Esophagus muscularis mucosa (tissue), 4 donors: Measurements from ENCODE around the gene GDF10. TPM values are rescaled to one million over a fixed set of nuclear protein-coding genes. Genes with fewer than 3 reads are reported as not detected.

Source experiments
- DNase-seq: peaks from one replicate; pipeline ENCODE4 v3.0.0-alpha.2; 2017; ENCODE audit errors: extremely low spot score
- H3K27ac ChIP-seq, 4 donors: fragments of 200-600 bp; sonication (generic); replicated peaks in 1 of 4; 1 replicate in 3 of 4; 2 replicates in 1 of 4; pipeline ENCODE4 v1.5.1; 2016 to 2019; ENCODE audit warnings: mild to moderate bottlenecking in 1 of 4
- H3K27me3 ChIP-seq, 4 donors: fragments of 200-600 bp; sonication (generic); one replicate each; pipeline versions ENCODE4 v1.5.1 to v1.6.0; 2016 to 2019
- H3K36me3 ChIP-seq, 4 donors: fragments of 200-600 bp; sonication (generic); one replicate each; pipeline ENCODE4 v1.5.1; 2016 to 2019
- H3K4me1 ChIP-seq, 4 donors: fragments of 200-600 bp; sonication (generic); one replicate each; pipeline ENCODE4 v1.5.1; 2016 to 2019
- H3K4me3 ChIP-seq, 4 donors: fragments of 200-600 bp; sonication (generic); 1 replicate in 2 of 4; 2 replicates in 2 of 4; pipeline ENCODE4 v1.5.1; 2016 to 2019; ENCODE audit warnings: mild to moderate bottlenecking in 4 of 4, moderate library complexity in 1 of 4
- H3K9me3 ChIP-seq, 4 donors: fragments of 200-600 bp; sonication (generic); 1 replicate in 3 of 4; 2 replicates in 1 of 4; pipeline ENCODE4 v1.5.1; 2016 to 2019
- CTCF ChIP-seq, 3 experiments: fragments of 200-600 bp in 2 of 3; fragments of 450-650 bp in 1 of 3; sonication (generic) in 2 of 3; IDR thresholded peaks; one replicate each; pipeline ENCODE4 v1.5.1; 2017 to 2019; ENCODE audit warnings: antibody characterized with exemption in 3 of 3, mild to moderate bottlenecking in 2 of 3, moderate library complexity in 1 of 3
- EP300 ChIP-seq: sonication (generic); formaldehyde crosslinking; IDR thresholded peaks from one replicate; pipeline ENCODE4 v1.6.1; 2017; ENCODE audit warnings: antibody characterized with exemption
- POLR2A ChIP-seq: fragments of 450-650 bp; IDR thresholded peaks from one replicate; pipeline ENCODE4 v1.6.1; 2017; ENCODE audit warnings: antibody characterized with exemption, moderate library complexity, mild to moderate bottlenecking, low read depth
- POLR2AphosphoS5 ChIP-seq, 2 donors: sonication (generic); formaldehyde crosslinking; IDR thresholded peaks; one replicate each; pipeline ENCODE4 v1.6.1; 2017; ENCODE audit warnings: antibody characterized with exemption in 2 of 2
- WGBS: methylation state at CpG from one replicate; pipeline ENCODE4 v1.1.5; 2018; 5-methylcytosine and 5-hydroxymethylcytosine counted together
- intact Hi-C: fragments of 100-400 bp; cut with DNase I; formaldehyde crosslinking; loops from one replicate; pipeline ENCODE4 v1.15.1; 2023
- total RNA-seq, 4 donors: library from RNA; depleted of rRNA; stranded (reverse); fragments of >200 nt; gene quantifications; one replicate each; pipeline versions ENCODE4 v1.1.0 to v1.2.1, GENCODE V29; 2016

The GDF10 gene
- total RNA-seq, 4 donors from 2014 or later = 5.6 to 33.3 (median 29.5) TPM

DNA sequence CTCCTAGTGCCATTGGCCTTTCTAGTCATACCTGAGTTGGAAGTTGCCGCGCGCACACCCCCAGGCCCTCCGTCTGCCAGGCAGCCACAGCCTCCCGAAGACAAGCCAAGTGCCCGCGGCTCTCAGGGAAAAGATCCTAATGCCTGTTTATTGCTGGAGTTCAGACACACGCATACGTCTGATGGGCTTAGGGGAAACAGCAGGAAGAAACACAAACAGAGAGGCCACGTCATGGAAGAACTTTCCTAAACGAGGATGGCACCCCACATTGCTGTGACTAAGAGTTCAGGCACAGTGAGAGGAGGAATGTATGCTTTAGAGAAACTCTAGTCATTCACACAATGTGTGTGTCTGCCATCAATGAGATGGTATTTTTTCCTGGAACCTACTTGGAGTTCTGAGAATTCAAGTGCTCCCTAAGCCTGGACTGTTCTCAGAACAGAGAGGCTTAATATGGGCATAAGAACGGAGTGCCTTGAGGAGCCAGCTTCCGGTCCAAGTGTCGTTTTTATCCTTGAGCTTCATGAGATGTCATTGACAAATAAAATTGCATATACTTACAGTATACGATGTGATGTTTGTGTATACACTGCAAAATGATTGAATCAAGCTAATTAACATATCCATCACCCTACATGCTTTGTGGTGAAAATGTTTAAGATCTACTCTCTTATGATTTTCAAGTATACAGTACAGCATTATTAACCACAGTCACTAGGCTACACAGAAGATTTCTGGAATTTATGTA is 36.6 kb downstream of the GDF10 start:
- 67% methylated on average over 15 of the region's 15 CpGs for WGBS

DNA sequence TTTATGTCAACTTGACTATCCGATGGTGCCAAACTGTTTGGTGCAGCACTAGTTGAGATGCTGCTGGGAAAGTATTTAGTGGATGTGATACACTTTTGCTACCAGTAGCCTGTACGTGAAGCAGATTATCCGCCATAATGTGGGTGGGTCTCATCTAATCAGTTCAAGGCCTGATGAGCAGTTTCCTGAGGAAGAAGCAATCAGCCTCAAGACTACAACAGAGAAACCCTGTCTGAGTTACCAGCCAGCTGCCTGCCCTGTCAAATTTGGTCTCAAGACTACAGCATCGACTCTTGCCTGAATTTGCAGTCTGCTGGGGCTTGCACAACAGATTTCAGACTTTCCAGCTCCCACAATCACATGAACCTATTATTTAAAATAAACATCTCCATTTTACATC is 37.3 kb downstream of the GDF10 start:
- intact Hi-C loops = no loop called here
- H3K27ac ChIP-seq = no peak overlapping the region
- no peaks in the 10 kb centered on the region for H3K36me3 ChIP-seq
- H3K4me1 ChIP-seq = peaks cover 0 to 10% (median 2%) of the 10 kb centered on the region in 4 donors
- no peak for DNase-seq
- WGBS = 76% methylated on average over 4 of the region's 4 CpGs
- no peaks in the 10 kb centered on the region for H3K9me3 ChIP-seq
- H3K4me3 ChIP-seq = no peak overlapping the region
- no peak for TF ChIP-seq CTCF (IDR thresholded peaks at IDR 0.05)
- no peaks in the 10 kb centered on the region for H3K27me3 ChIP-seq

More for the DNA sequence above, 36.6 kb downstream of the GDF10 start:
- DNase-seq = no peak
- Histone ChIP-seq H3K27me3 (no peaks in the 10 kb centered on the region), H3K4me3 (no peak overlapping the region), H3K9me3 (no peaks in the 10 kb centered on the region), H3K4me1 (peaks cover 0 to 10% (median 2%) of the 10 kb centered on the region in 4 donors), H3K27ac (peak overlapping the region in 1 of 4 donors; percentile 47), H3K36me3 (no peaks in the 10 kb centered on the region)
- TF ChIP-seq POLR2A (no peak), POLR2AphosphoS5 (IDR thresholded peaks at IDR 0.05) (no peak), CTCF (IDR thresholded peaks at IDR 0.05) (no peak), EP300 (no peak)
- intact Hi-C loops = no loop called here

GRCh38 chr10:47339186-47339735 is 39.3 kb downstream of the GDF10 start:
- H3K27ac ChIP-seq = no peak overlapping the region
- peaks cover 0 to 10% (median 2%) of the 10 kb centered on the region in 4 donors for H3K4me1 ChIP-seq
- no peaks in the 10 kb centered on the region for H3K9me3 ChIP-seq
- H3K27me3 ChIP-seq = no peaks in the 10 kb centered on the region
- H3K4me3 ChIP-seq = no peak overlapping the region
- no peak for TF ChIP-seq EP300
- TF ChIP-seq CTCF (IDR thresholded peaks at IDR 0.05) = no peak
- TF ChIP-seq POLR2A = no peak
- no peak for TF ChIP-seq POLR2AphosphoS5 (IDR thresholded peaks at IDR 0.05)
- intact Hi-C loops = no loop called here
- no peak for DNase-seq
- 92% methylated on average over 7 of the region's 8 CpGs for WGBS
- no peaks in the 10 kb centered on the region for H3K36me3 ChIP-seq

- TF ChIP-seq POLR2AphosphoS5 (IDR thresholded peaks at IDR 0.05) (no peak), POLR2A (no peak), EP300 (no peak)
- H3K27ac ChIP-seq = no peak overlapping the region
- no peaks in the 10 kb centered on the region for H3K9me3 ChIP-seq
- DNase-seq = no peak
- H3K4me3 ChIP-seq = no peak overlapping the region
- intact Hi-C loops = no loop called here
- no peaks in the 10 kb centered on the region for H3K36me3 ChIP-seq
- H3K27me3 ChIP-seq = no peaks in the 10 kb centered on the region
- 81% methylated on average over 15 of the region's 15 CpGs for WGBS
- H3K4me1 ChIP-seq = peaks cover 0 to 10% (median 2%) of the 10 kb centered on the region in 4 donors
Observed at GRCh38 chr10:47339759-47340607, 40.0 kb downstream of the GDF10 start.

GRCh38 chr10:47340608-47341170 is 40.7 kb downstream of the GDF10 start:
- H3K4me3 ChIP-seq = no peak overlapping the region
- H3K27ac ChIP-seq = no peak overlapping the region
- WGBS = 74% methylated on average over 5 of the region's 5 CpGs
- no peak for DNase-seq
- H3K27me3 ChIP-seq = no peaks in the 10 kb centered on the region
- H3K36me3 ChIP-seq = no peaks in the 10 kb centered on the region
- no peaks in the 10 kb centered on the region for H3K9me3 ChIP-seq
- peaks cover 0 to 10% (median 2%) of the 10 kb centered on the region in 4 donors for H3K4me1 ChIP-seq
- TF ChIP-seq POLR2A (no peak), POLR2AphosphoS5 (IDR thresholded peaks at IDR 0.05) (no peak), CTCF (IDR thresholded peaks at IDR 0.05) (peak; percentile 71 to 95 (median 87))
- intact Hi-C loops = no loop called here
